PC-9 (cell line): ENCODE data around the gene C19orf12. TPM values are rescaled to one million over a fixed set of nuclear protein-coding genes. Genes with fewer than 3 reads are reported as not detected.

Source experiments
- BruUV-seq: library from RNA; stranded (reverse); fragments of 400-500 nt; replicated peaks from 2 replicates; lab custom pipeline; 2021; lab: Mats Ljungman, UMichigan
- CTCF ChIA-PET: fragments of 300-600 bp; sonication (Branson Sonifier 250); formaldehyde crosslinking; loops from one replicate; lab custom pipeline; 2022; ENCODE audit warnings: antibody characterized with exemption; lab: Charles Lee
- POLR2A ChIA-PET: fragments of 300-600 bp; sonication (Branson Sonifier 250); formaldehyde crosslinking; loops from one replicate; lab custom pipeline; 2022; ENCODE audit warnings: antibody characterized with exemption; ENCODE audit not compliant: unreplicated experiment; lab: Charles Lee
- DNase-seq, 2 experiments: peaks; one replicate each; pipeline versions ENCODE4 v3.0.0 to v3.0.0-alpha.2; 2015 to 2022; ENCODE audit warnings: mixed read lengths in 1 of 2
- H2AFZ ChIP-seq: fragments of 200-600 bp; sonication (generic); 2 replicates; pipeline ENCODE4 v1.8.1; 2017; ENCODE audit warnings: antibody characterized with exemption
- H3F3A ChIP-seq: fragments of 200-600 bp; sonication (generic); 2 replicates; pipeline ENCODE4 v1.8.1; 2017; ENCODE audit warnings: antibody characterized with exemption, mild to moderate bottlenecking, low read depth; ENCODE audit not compliant: insufficient read depth
- H3K27ac ChIP-seq: fragments of 200-600 bp; sonication (generic); 2 replicates; pipeline ENCODE4 v1.6.1; 2016; ENCODE audit warnings: mixed run types
- H3K27me3 ChIP-seq: fragments of 200-600 bp; sonication (generic); 2 replicates; pipeline ENCODE4 v1.6.1; 2016; ENCODE audit warnings: low read depth, mixed run types; ENCODE audit not compliant: insufficient read depth
- H3K36me3 ChIP-seq: fragments of 200-600 bp; sonication (generic); 2 replicates; pipeline ENCODE4 v1.6.1; 2016; ENCODE audit warnings: low read depth, mixed run types
- H3K4me1 ChIP-seq: fragments of 200-600 bp; sonication (generic); replicated peaks from 2 replicates; pipeline ENCODE4 v1.6.1; 2016; ENCODE audit warnings: mixed run types; ENCODE audit not compliant: insufficient read depth
- H3K4me2 ChIP-seq: fragments of 200-600 bp; sonication (generic); 2 replicates; pipeline ENCODE4 v1.6.1; 2017; ENCODE audit warnings: mixed run types
- H3K4me3 ChIP-seq: fragments of 200-600 bp; sonication (generic); 2 replicates; pipeline ENCODE4 v1.6.1; 2016; ENCODE audit warnings: mixed run types
- H3K79me2 ChIP-seq: fragments of 200-600 bp; sonication (generic); 2 replicates; pipeline ENCODE4 v1.6.1; 2017; ENCODE audit warnings: low read depth, mixed run types
- H3K9me2 ChIP-seq: fragments of 200-600 bp; sonication (generic); 2 replicates; pipeline ENCODE4 v1.8.1; 2017; ENCODE audit warnings: mild to moderate bottlenecking; ENCODE audit not compliant: insufficient read depth
- H3K9me3 ChIP-seq: fragments of 200-600 bp; sonication (generic); 2 replicates; pipeline ENCODE4 v1.8.1; 2016; ENCODE audit warnings: low read depth; ENCODE audit not compliant: insufficient read depth
- H4K20me1 ChIP-seq: fragments of 200-600 bp; sonication (generic); 2 replicates; pipeline ENCODE4 v1.8.1; 2017; ENCODE audit not compliant: insufficient read depth
- EZH2 ChIP-seq: fragments of 200-600 bp; sonication (generic); IDR thresholded peaks from 2 replicates; pipeline ENCODE4 v1.8.0; 2017; ENCODE audit warnings: antibody characterized with exemption, low read depth
- intact Hi-C: fragments of 100-400 bp; cut with micrococcal nuclease; formaldehyde crosslinking; loops from one replicate; pipeline ENCODE4 v1.10.0; 2022; ENCODE audit not compliant: unreplicated experiment
- total RNA-seq: library from RNA; stranded (reverse); gene quantifications from 2 replicates; pipeline ENCODE4 v1.2.3, GENCODE V29; 2021
- TF ChIP-seq, protein P1 (sequence below): fragments of 200-600 bp; sonication (generic); conservative IDR thresholded peaks from 2 replicates; pipeline ENCODE4 v1.6.1; 2017; ENCODE audit warnings: mixed run types, antibody characterized with exemption, mild to moderate bottlenecking, moderate library complexity

The C19orf12 gene
- total RNA-seq, 1 experiment from 2014 or later: 14.8 TPM

DNA sequence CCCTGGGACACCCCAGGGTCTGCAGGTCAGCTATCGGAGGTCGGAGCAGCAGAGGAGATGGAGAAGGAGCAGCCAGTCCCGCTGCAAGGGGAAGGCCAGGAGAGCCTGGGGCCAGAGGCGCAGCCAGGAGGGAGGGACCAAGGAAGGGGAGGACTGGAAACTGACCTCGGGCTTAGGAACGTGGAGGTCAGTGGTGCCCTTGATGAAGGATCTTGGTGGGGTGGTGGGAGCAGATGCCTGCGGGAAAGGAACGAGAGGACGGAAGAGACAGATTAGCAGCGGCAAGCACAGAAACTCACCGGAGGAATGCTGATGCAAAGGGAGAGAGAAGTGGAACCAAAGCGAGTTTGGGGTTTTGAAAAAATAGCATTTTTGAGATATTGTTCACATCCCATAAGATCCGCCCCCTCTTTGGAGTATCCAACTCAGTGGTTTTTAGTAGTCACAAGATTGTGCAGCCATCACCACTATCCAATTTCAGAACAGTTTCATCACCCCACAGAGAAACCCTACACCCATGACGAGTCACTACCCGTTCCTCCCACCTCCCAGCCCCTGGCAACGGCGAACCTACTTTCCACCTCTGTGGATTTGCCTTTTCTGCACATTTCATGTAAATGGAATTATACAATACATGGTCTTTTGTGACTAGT lies 27.7 kb downstream of the C19orf12 start:
- no peaks in the 10 kb centered on the region for H3F3A ChIP-seq
- peaks cover 20% of the 10 kb centered on the region for H3K4me1 ChIP-seq
- H3K9me2 ChIP-seq: no peaks in the 10 kb centered on the region
- ChIA-PET CTCF (interaction anchor here (0.7 kb wide), 1 partner anchor 41 kb away, joined by 5 read pairs; no protein-coding TSS in a partner anchor), POLR2A (no interaction called here)
- H3K79me2 ChIP-seq: no peaks in the 10 kb centered on the region
- peak overlapping the region; percentile 43 for H3K27ac ChIP-seq
- no peak overlapping the region for H3K4me3 ChIP-seq
- no peaks in the 10 kb centered on the region for H3K36me3 ChIP-seq
- H3K9me3 ChIP-seq: peaks cover 4% of the 10 kb centered on the region
- H3K4me2 ChIP-seq: peak overlapping the region; percentile 27; the same call in 1 of the 2 replicates
- H2AFZ ChIP-seq: no peak overlapping the region
- no TSS peak for BruUV-seq
- DNase-seq: peak in 1 of 2 experiments; percentile 27
- H4K20me1 ChIP-seq: no peaks in the 10 kb centered on the region
- TF ChIP-seq, protein P1, sequence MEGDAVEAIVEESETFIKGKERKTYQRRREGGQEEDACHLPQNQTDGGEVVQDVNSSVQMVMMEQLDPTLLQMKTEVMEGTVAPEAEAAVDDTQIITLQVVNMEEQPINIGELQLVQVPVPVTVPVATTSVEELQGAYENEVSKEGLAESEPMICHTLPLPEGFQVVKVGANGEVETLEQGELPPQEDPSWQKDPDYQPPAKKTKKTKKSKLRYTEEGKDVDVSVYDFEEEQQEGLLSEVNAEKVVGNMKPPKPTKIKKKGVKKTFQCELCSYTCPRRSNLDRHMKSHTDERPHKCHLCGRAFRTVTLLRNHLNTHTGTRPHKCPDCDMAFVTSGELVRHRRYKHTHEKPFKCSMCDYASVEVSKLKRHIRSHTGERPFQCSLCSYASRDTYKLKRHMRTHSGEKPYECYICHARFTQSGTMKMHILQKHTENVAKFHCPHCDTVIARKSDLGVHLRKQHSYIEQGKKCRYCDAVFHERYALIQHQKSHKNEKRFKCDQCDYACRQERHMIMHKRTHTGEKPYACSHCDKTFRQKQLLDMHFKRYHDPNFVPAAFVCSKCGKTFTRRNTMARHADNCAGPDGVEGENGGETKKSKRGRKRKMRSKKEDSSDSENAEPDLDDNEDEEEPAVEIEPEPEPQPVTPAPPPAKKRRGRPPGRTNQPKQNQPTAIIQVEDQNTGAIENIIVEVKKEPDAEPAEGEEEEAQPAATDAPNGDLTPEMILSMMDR: no peak
- no peak for TF ChIP-seq EZH2
- intact Hi-C loops: no loop called here
- no peaks in the 10 kb centered on the region for H3K27me3 ChIP-seq

DNA sequence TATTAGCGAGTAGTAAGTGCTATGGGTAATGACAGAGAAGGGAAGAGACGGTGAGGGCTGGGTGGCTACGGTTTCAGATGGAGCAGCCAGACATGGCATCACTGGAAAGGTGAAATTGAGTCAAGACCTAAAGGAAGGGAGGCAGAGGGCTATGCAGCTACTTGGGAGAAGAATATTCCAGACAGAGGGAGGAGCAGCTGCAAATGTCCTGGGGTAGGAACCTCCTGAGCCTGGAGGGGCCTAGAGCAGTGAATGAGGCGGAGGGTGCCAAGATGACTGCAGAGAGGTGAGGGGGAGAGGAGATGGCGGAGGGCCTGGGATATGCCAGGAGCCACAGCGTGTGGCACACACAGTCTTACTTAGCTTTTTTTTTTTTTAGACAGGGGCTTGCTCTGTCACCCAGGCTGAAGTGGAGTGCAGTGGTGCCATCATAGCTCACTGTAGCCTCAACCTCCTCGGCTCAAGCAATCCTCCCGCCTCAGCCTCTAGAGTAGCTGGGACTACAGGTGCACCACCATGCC lies 28.7 kb downstream of the C19orf12 start:
- H3K27me3 ChIP-seq: no peaks in the 10 kb centered on the region
- POLR2A ChIA-PET: no interaction called here
- no peaks in the 10 kb centered on the region for H3K36me3 ChIP-seq
- no peaks in the 10 kb centered on the region for H4K20me1 ChIP-seq
- no peak overlapping the region for H3K4me3 ChIP-seq
- no peaks in the 10 kb centered on the region for H3K79me2 ChIP-seq
- no peaks in the 10 kb centered on the region for H3K9me2 ChIP-seq
- intact Hi-C loops: no loop called here
- BruUV-seq: no TSS peak
- no peak overlapping the region for H3K27ac ChIP-seq
- H3K4me2 ChIP-seq: no peak overlapping the region
- no peak for DNase-seq
- peaks cover 20% of the 10 kb centered on the region for H3K4me1 ChIP-seq
- H2AFZ ChIP-seq: no peak overlapping the region
- no peaks in the 10 kb centered on the region for H3F3A ChIP-seq
- CTCF ChIA-PET: no interaction called here
- H3K9me3 ChIP-seq: peaks cover 4% of the 10 kb centered on the region
- TF ChIP-seq, protein P1: no peak
- no peak for TF ChIP-seq EZH2

DNA sequence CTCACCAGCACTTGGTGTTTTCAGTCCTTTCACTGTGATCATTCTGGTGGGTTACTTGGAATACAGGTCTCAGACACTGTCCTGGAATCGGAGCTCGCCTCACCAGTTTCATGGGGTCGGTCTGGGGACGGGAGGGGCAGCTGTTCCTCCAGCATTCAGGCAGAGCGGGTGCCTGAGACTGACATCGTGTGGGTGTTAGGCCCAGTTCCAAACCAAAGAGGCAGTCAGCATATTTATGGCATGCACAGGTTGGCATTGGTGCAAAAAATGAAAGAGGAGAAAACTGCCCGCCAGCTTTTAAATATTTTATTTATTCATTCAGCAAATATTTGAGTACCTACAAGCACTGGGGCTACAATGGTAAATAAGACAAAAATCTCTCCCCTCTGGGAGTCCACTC lies 29.7 kb downstream of the C19orf12 start:
- no peaks in the 10 kb centered on the region for H3K36me3 ChIP-seq
- H3F3A ChIP-seq: no peaks in the 10 kb centered on the region
- no TSS peak for BruUV-seq
- no peak overlapping the region for H3K4me3 ChIP-seq
- no peaks in the 10 kb centered on the region for H3K79me2 ChIP-seq
- no peaks in the 10 kb centered on the region; the same call in 1 of the 2 replicates for H3K9me3 ChIP-seq
- no peaks in the 10 kb centered on the region for H4K20me1 ChIP-seq
- H3K4me2 ChIP-seq: no peak overlapping the region
- H3K4me1 ChIP-seq: peaks cover 16% of the 10 kb centered on the region
- no peak for DNase-seq
- ChIA-PET POLR2A (no interaction called here), CTCF (no interaction called here)
- H3K9me2 ChIP-seq: no peaks in the 10 kb centered on the region
- no peak overlapping the region for H2AFZ ChIP-seq
- intact Hi-C loops: no loop called here
- H3K27ac ChIP-seq: no peak overlapping the region
- H3K27me3 ChIP-seq: no peaks in the 10 kb centered on the region
- no peak for TF ChIP-seq EZH2
- TF ChIP-seq, protein P1: no peak
